Dedifferentiated amniotic fluid mesenchymal stem cell (primary cell): ENCODE data around the gene MICU2.

ENCODE experiments used
- DNase-seq: peaks from one replicate; pipeline ENCODE4 v3.0.0-alpha.2; 2016; ENCODE audit errors: extremely low spot score

Gene MICU2

GRCh38 chr13:21483748-21484147, 120.2 kb downstream of the MICU2 start:
- no peak for DNase-seq

- DNase-seq = no peak
Measured at GRCh38 chr13:21481359-21481758, 122.6 kb downstream of the MICU2 start.

- peak; percentile 89 for DNase-seq
Measured at GRCh38 chr13:21478881-21479808, 124.8 kb downstream of the MICU2 start.

DNA sequence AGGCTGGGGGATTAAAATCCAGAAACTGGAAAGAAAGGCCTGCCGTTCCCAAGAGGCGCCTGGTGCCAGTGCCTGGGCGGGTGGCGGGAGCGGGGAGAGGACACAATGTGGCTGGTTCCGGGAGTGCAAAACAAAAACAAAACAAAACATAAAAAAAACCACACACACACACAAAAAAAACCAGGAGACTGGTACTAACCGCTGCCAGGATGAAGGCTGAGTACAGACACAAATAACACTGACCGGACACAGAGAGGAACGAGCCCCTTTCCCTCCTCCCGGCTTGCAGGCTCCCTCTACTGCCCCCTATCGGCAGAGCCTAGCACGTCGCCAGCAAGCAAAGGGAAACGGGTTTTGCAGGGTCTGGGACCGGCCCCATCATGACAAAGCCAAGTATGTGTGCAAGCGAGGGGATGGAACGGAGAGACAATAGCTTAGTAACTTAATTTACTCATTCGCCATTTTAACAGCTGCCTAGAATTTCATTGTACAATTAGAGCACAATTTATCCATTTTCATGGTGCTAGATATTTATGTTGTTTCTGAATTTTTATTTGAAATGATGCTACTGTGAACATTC, 127.0 kb downstream of the MICU2 start:
- DNase-seq = peak; percentile 77

- no peak for DNase-seq
Measured at GRCh38 chr13:21475115-21475514, 128.9 kb downstream of the MICU2 start.

DNA sequence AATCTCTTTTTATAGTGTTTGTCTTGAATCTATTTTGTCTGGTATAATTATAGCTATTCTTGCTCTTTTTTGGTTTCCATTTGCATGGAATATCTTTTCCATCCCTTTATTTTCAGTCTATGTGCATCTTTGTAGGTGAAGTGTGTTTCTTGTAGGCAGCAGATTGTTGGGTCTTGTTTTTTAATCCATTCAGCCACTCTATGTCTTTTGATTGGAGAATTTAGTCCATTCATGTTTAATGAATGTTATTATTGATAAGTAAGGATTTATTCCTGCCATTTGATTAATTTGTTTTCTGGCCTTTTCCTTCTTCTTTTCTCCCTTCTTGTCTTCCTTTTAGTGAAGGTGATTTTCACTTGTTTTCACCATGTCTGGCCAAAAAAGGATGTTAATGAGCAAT, 133.2 kb downstream of the MICU2 start:
- no peak for DNase-seq

DNA sequence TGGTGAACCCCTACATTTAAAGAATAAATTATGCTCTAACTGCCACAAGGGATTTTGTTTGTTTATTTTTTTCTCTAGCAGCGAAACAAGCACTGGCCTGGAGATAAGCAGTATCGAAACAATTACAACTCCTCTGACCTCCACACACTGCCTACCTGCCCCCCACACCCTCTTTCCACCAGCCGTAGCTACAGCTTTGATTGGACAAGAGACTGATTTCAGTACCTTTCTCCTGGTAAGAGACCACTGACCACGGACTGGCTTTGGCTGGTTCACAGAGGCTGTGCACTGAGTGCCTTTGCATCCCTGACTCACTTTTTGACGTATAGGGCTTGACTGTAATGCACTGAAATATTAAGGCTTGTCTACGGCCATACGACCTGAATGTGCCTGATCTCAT, 137.4 kb downstream of the MICU2 start:
- no peak for DNase-seq

DNA sequence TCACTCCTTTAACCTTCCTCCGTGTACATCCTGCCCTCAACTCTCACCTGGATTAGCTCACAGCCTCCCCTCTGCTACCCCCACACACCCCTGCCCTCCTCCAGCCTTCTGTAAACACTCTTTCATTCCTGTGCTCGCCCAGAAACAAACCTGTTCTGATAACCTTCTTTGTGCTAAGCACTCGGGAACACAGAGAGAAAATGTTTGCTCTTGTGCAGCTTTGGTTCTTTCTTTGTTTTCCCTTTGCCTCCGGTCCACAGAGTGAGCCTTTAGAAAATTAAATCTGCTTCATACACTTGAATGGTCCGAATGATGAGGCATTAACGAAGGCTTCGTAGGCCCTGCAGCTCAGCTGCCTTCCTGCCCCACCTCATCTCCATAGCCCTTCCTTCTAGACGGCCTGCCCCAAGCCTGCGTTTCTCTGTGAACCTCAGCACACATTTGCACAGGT, 138.2 kb downstream of the MICU2 start:
- no peak for DNase-seq

GRCh38 chr13:21463424-21463823, 140.5 kb downstream of the MICU2 start:
- DNase-seq = no peak

DNA sequence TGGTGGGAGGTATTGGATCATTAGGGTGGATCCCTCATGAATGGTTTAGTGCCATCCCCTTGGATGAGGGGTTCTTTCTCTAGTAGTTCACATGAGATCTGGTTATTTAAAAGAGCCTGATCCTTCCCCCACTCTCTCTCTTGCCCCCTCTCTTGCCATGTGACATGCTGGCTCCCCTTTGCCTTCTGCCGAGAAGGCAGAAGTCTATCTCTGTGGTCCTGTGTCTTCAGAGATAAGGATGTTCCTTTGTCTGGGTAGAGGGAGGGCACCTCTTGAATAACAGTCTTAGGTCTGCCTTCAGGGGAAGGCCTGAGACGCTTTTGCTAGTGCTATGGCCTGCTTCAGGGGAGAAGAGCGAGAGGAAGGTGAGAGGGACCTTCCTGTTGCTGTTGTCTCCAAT, 142.8 kb downstream of the MICU2 start:
- no peak for DNase-seq

DNA sequence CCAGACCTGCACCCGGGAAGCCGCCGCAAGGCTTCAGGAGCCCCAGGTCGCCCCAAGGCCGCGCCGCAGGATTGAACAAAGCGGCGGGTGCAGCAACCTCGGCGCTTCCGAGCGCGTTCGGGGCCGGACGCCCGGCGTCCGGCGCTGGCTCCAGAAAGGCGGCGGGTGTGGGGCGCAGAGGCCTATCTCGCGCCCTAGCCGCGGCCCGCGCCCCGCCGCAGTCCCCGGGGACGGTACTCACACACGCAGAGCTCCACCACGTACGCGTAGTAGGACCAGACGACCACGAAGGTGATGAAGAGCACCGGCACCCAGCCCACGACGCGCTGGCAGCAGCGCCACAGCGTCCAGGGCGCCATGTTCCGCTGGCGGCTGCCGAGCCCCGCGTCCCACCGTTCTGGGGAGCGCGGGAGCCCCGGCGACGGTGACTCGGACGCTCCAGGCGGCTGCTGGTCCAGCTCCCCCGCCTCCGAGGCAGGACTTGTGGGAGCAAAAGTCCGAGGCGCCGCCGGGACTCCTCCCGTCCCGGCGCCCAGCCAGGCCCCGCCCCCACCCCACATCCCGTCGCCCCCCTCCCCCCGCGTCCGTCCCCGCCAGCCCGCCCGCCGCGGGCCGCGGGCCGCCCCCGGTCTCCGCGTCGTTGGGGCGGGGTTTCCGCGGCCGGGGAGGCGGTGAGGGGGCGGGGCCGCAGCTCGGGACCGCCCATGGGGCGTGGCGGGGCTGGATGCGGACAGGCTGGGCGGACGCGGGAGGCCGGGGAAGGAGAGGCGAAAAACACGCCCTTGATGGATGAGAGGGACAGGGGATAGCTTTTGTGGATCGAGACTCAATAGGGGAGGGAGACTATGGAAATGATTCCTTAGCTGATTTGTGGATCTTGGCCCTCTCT, 144.9 kb downstream of the MICU2 start, which contains the start of gene ZDHHC20:
Gene ZDHHC20, minus strand, starts transcription at position 491 of the 889 bp plus-strand sequence. Its CDS starts 132 bp downstream, at position 359.
- peak; percentile 73 for DNase-seq

- DNase-seq = no peak
Measured at GRCh38 chr13:21458451-21458812, 145.5 kb downstream of the MICU2 start.

DNA sequence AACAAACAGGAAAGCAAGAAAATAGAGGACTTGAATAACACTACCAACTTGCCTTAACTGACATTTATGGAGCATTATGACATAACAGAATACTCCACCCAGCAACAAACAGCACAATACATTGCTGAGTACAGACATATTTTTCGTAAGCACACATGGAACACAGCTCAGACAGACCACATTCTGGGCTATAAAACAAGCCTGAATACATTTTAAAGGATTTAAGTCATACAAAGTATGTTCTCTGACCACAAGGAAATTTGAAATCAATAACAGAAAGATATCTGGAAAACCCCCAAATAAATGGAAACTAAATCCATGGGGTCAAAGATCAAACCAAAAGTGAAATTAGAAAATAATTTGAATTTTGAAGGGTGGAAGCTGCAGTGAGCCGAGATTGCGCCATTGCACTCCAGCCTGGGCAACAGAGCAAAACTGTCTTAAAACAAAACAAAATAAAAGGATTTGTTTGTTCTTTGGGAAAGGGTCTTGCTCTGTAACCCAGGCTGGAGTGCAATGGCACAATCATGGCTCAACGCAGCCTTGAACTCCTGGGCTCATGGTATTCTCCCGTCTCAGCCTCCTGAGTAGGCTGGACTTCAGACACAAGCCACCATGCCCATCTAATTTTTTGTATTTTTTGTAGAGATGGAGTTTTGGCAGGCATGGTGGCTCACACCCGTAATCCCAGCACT, 150.4 kb downstream of the MICU2 start:
- no peak for DNase-seq

- no peak for DNase-seq
Measured at GRCh38 chr13:21450936-21451335, 153.0 kb downstream of the MICU2 start.

- DNase-seq = no peak
Measured at GRCh38 chr13:21446656-21447055, 157.3 kb downstream of the MICU2 start.

- DNase-seq = no peak
Measured at GRCh38 chr13:21445759-21446158, 158.2 kb downstream of the MICU2 start.

- no peak for DNase-seq
Measured at GRCh38 chr13:21443171-21443570, 160.8 kb downstream of the MICU2 start.
